Measurements from ENCODE around the gene LAMA5.

The LAMA5 gene

GRCh38 chr20:62309947-62310756 lies 57.0 kb downstream of the LAMA5 start:
- Mint-ChIP-seq H3K27ac (no peak overlapping the region), H3K4me3 (no peak overlapping the region), H3K27me3 (no peaks in the 10 kb centered on the region), H3K4me1 (ENCODE audit: low read depth) (peaks cover 3% of the 10 kb centered on the region), H3K9me3 (ENCODE audit: low read depth) (no peaks in the 10 kb centered on the region), H3K36me3 (no peaks in the 10 kb centered on the region)

- Mint-ChIP-seq H3K9me3 (ENCODE audit: low read depth) (no peaks in the 10 kb centered on the region), H3K27ac (no peak overlapping the region), H3K4me3 (no peak overlapping the region), H3K27me3 (no peaks in the 10 kb centered on the region), H3K4me1 (ENCODE audit: low read depth) (peaks cover 8% of the 10 kb centered on the region), H3K36me3 (no peaks in the 10 kb centered on the region)
Observed at GRCh38 chr20:62309198-62309944, 57.7 kb downstream of the LAMA5 start.

GRCh38 chr20:62308102-62308822 lies 58.9 kb downstream of the LAMA5 start:
- Mint-ChIP-seq H3K9me3 (ENCODE audit: low read depth) (no peaks in the 10 kb centered on the region), H3K4me1 (ENCODE audit: low read depth) (peaks cover 11% of the 10 kb centered on the region), H3K4me3 (no peak overlapping the region), H3K27ac (no peak overlapping the region), H3K36me3 (no peaks in the 10 kb centered on the region), H3K27me3 (no peaks in the 10 kb centered on the region)

- H3K27me3 Mint-ChIP-seq: no peaks in the 10 kb centered on the region
- no peak overlapping the region for H3K27ac Mint-ChIP-seq
- H3K4me1 Mint-ChIP-seq (ENCODE audit: low read depth): peaks cover 11% of the 10 kb centered on the region
- no peaks in the 10 kb centered on the region for H3K9me3 Mint-ChIP-seq (ENCODE audit: low read depth)
- H3K36me3 Mint-ChIP-seq: no peaks in the 10 kb centered on the region
- H3K4me3 Mint-ChIP-seq: no peak overlapping the region
Observed at GRCh38 chr20:62307226-62308101, 59.6 kb downstream of the LAMA5 start.

- no peaks in the 10 kb centered on the region for H3K36me3 Mint-ChIP-seq
- peaks cover 15% of the 10 kb centered on the region for H3K4me1 Mint-ChIP-seq (ENCODE audit: low read depth)
- no peak overlapping the region for H3K4me3 Mint-ChIP-seq
- no peaks in the 10 kb centered on the region for H3K27me3 Mint-ChIP-seq
- H3K27ac Mint-ChIP-seq: no peak overlapping the region
- no peaks in the 10 kb centered on the region for H3K9me3 Mint-ChIP-seq (ENCODE audit: low read depth)
Observed at GRCh38 chr20:62306414-62307187, 60.5 kb downstream of the LAMA5 start.

GRCh38 chr20:62305765-62306413 lies 61.2 kb downstream of the LAMA5 start:
- H3K9me3 Mint-ChIP-seq (ENCODE audit: low read depth): no peaks in the 10 kb centered on the region
- H3K27ac Mint-ChIP-seq: no peak overlapping the region
- peak overlapping the region; percentile 92 for H3K4me3 Mint-ChIP-seq
- H3K36me3 Mint-ChIP-seq: no peaks in the 10 kb centered on the region
- no peaks in the 10 kb centered on the region for H3K27me3 Mint-ChIP-seq
- peaks cover 17% of the 10 kb centered on the region for H3K4me1 Mint-ChIP-seq (ENCODE audit: low read depth)

GRCh38 chr20:62305149-62305764 lies 61.9 kb downstream of the LAMA5 start:
- H3K9me3 Mint-ChIP-seq (ENCODE audit: low read depth): no peaks in the 10 kb centered on the region
- no peaks in the 10 kb centered on the region for H3K36me3 Mint-ChIP-seq
- H3K4me3 Mint-ChIP-seq: peak overlapping the region; percentile 92
- H3K27me3 Mint-ChIP-seq: no peaks in the 10 kb centered on the region
- H3K4me1 Mint-ChIP-seq (ENCODE audit: low read depth): peaks cover 17% of the 10 kb centered on the region
- H3K27ac Mint-ChIP-seq: no peak overlapping the region

GRCh38 chr20:62304331-62305148 lies 62.6 kb downstream of the LAMA5 start:
- no peaks in the 10 kb centered on the region for H3K27me3 Mint-ChIP-seq
- peak overlapping the region; percentile 81 for H3K27ac Mint-ChIP-seq
- H3K4me3 Mint-ChIP-seq: peak overlapping the region; percentile 92

GRCh38 chr20:62303340-62304226 lies 63.5 kb downstream of the LAMA5 start:
- peaks cover 19% of the 10 kb centered on the region for H3K4me1 Mint-ChIP-seq (ENCODE audit: low read depth)
- no peaks in the 10 kb centered on the region for H3K36me3 Mint-ChIP-seq
- peak overlapping the region; percentile 81 for H3K27ac Mint-ChIP-seq
- no peaks in the 10 kb centered on the region for H3K9me3 Mint-ChIP-seq (ENCODE audit: low read depth)
- H3K4me3 Mint-ChIP-seq: peak overlapping the region; percentile 92
- no peaks in the 10 kb centered on the region for H3K27me3 Mint-ChIP-seq

More at GRCh38 chr20:62304331-62305148, 62.6 kb downstream of the LAMA5 start:
- H3K4me1 Mint-ChIP-seq (ENCODE audit: low read depth): peaks cover 19% of the 10 kb centered on the region
- no peaks in the 10 kb centered on the region for H3K36me3 Mint-ChIP-seq
- no peaks in the 10 kb centered on the region for H3K9me3 Mint-ChIP-seq (ENCODE audit: low read depth)

GRCh38 chr20:62303062-62303339 lies 64.1 kb downstream of the LAMA5 start:
- H3K4me3 Mint-ChIP-seq: peak overlapping the region; percentile 95
- no peaks in the 10 kb centered on the region for H3K27me3 Mint-ChIP-seq
- H3K9me3 Mint-ChIP-seq (ENCODE audit: low read depth): no peaks in the 10 kb centered on the region
- H3K4me1 Mint-ChIP-seq (ENCODE audit: low read depth): peaks cover 19% of the 10 kb centered on the region
- H3K36me3 Mint-ChIP-seq: no peaks in the 10 kb centered on the region
- H3K27ac Mint-ChIP-seq: peak overlapping the region; percentile 68

GRCh38 chr20:62302341-62303061 lies 64.6 kb downstream of the LAMA5 start, which contains the start of gene ADRM1:
TSS of gene ADRM1 (plus strand) at chr20:62302997. CDS start at chr20:62303569, 572 bp downstream.
- H3K27me3 Mint-ChIP-seq: no peaks in the 10 kb centered on the region
- H3K27ac Mint-ChIP-seq: peak within 1 kb of the TSS; percentile 99
- peak within 1 kb of the TSS; percentile 95 for H3K4me3 Mint-ChIP-seq
- H3K4me1 Mint-ChIP-seq (ENCODE audit: low read depth): peaks cover 19% of the 10 kb centered on the region
- no peaks in the 10 kb centered on the region for H3K36me3 Mint-ChIP-seq
- H3K9me3 Mint-ChIP-seq (ENCODE audit: low read depth): no peaks in the 10 kb centered on the region
